ENCODE data around the gene C16orf74.

- TF ChIP-seq ZNF670 (CRISPR knock-in tag; IDR thresholded peaks at IDR 0.05; ENCODE audit: borderline replicate concordance) = no peak
- TF ChIP-seq ZNF3 (CRISPR knock-in tag; IDR thresholded peaks at IDR 0.05) = no peak
- no peak for TF ChIP-seq ZNF792 (CRISPR knock-in tag; IDR thresholded peaks at IDR 0.05)
- TF ChIP-seq CENPX (CRISPR knock-in tag; IDR thresholded peaks at IDR 0.05) = no peak
Measured at GRCh38 chr16:85667841-85668413, 83.0 kb downstream of the C16orf74 start.
